ENCODE measurements around the gene PIK3CB. TPM values are rescaled to one million over a fixed set of nuclear protein-coding genes. Genes with fewer than 3 reads are reported as not detected.

Gene PIK3CB
- total and polyA plus RNA-seq, 2 experiments from 2014 or later = 14.3 to 23.0 TPM

DNA sequence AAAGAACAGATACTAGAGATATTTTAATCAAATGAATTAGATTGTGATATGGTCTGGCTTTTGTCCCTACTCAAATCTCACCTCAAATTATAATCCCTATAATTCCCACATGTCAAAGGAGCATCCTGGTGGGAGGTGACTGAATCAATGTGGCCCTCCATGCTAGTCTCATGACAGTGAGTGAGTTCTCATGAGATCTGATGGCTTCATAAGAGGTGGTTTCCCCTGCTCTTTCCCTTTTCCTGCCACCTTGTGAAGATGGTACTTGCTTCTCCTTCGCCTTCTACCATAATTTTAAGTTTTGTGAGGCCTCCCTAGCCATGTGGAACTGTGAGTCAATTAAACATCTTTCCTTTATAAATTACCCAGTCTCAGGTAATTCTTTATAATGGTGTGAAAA, 143.4 kb downstream of the PIK3CB start:
- WGBS (ENCODE audit: low lambda C conversion rate, missing lambda C conversion rate) = 100% methylated on average over 1 of the region's 1 CpG
- no peaks in the 10 kb centered on the region for H3K79me2 ChIP-seq
- H3K27ac ChIP-seq = no peak overlapping the region
- no peaks in the 10 kb centered on the region for H4K20me1 ChIP-seq (ENCODE audit: insufficient read depth, poor library complexity, severe bottlenecking)
- TF ChIP-seq EZH2 (IDR thresholded peaks at IDR 0.05; ENCODE audit: borderline replicate concordance) (no peak), EZH2phosphoT487 (IDR thresholded peaks at IDR 0.05; ENCODE audit: low read depth, severe bottlenecking, unreplicated experiment) (no peak)
- TF ChIP-seq, protein P1, sequence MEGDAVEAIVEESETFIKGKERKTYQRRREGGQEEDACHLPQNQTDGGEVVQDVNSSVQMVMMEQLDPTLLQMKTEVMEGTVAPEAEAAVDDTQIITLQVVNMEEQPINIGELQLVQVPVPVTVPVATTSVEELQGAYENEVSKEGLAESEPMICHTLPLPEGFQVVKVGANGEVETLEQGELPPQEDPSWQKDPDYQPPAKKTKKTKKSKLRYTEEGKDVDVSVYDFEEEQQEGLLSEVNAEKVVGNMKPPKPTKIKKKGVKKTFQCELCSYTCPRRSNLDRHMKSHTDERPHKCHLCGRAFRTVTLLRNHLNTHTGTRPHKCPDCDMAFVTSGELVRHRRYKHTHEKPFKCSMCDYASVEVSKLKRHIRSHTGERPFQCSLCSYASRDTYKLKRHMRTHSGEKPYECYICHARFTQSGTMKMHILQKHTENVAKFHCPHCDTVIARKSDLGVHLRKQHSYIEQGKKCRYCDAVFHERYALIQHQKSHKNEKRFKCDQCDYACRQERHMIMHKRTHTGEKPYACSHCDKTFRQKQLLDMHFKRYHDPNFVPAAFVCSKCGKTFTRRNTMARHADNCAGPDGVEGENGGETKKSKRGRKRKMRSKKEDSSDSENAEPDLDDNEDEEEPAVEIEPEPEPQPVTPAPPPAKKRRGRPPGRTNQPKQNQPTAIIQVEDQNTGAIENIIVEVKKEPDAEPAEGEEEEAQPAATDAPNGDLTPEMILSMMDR (IDR thresholded peaks at IDR 0.05; ENCODE audit: poor library complexity) = no peak
- no peak overlapping the region for H3K4me2 ChIP-seq
- no peak overlapping the region for H3K4me3 ChIP-seq
- no peak overlapping the region for H2AFZ ChIP-seq
- no peaks in the 10 kb centered on the region for H3K36me3 ChIP-seq (replicated peaks; ENCODE audit: insufficient read depth, low read depth)
- no peaks in the 10 kb centered on the region for H3K9me2 ChIP-seq (replicated peaks; ENCODE audit: insufficient read depth)
- H3K27me3 ChIP-seq = no peaks in the 10 kb centered on the region
- no peaks in the 10 kb centered on the region for H3K9me3 ChIP-seq (ENCODE audit: low read depth)
- H3K4me1 ChIP-seq (ENCODE audit: insufficient read depth) = peaks cover 12% of the 10 kb centered on the region
- DNase-seq (ENCODE audit: low spot score) = no peak

DNA sequence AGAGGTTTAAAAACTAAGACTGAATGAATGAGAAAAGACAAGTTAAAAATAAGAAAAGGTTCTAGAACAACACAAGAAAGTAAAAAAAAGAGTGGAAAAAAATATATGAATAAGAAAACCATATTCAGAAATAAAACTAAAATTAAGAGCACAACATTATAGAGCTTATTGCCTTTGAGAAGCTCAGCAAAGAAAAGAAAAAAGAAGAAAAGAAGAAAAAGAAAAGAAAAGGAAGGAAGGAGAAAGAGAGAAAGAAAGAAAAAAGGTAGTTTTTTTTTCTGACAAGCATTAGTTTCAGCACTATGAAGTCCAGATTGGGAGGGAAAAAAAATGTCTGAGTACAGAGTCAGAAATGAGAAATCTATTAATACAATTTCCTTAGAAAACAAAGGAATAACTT, 144.7 kb downstream of the PIK3CB start:
- Histone ChIP-seq H3K27me3 (no peaks in the 10 kb centered on the region), H3K4me1 (ENCODE audit: insufficient read depth) (peaks cover 15% of the 10 kb centered on the region), H3K79me2 (no peaks in the 10 kb centered on the region), H3K9me3 (ENCODE audit: low read depth) (no peaks in the 10 kb centered on the region), H4K20me1 (ENCODE audit: insufficient read depth, poor library complexity, severe bottlenecking) (no peaks in the 10 kb centered on the region), H3K36me3 (replicated peaks; ENCODE audit: insufficient read depth, low read depth) (no peaks in the 10 kb centered on the region), H3K4me2 (no peak overlapping the region), H3K4me3 (no peak overlapping the region), H2AFZ (no peak overlapping the region), H3K27ac (no peak overlapping the region), H3K9me2 (replicated peaks; ENCODE audit: insufficient read depth) (no peaks in the 10 kb centered on the region)
- DNase-seq (ENCODE audit: low spot score) = no peak
- TF ChIP-seq, protein P1 (IDR thresholded peaks at IDR 0.05; ENCODE audit: poor library complexity) = no peak
- TF ChIP-seq EZH2 (IDR thresholded peaks at IDR 0.05; ENCODE audit: borderline replicate concordance) = no peak
- TF ChIP-seq EZH2phosphoT487 (IDR thresholded peaks at IDR 0.05; ENCODE audit: low read depth, severe bottlenecking, unreplicated experiment) = no peak

DNA sequence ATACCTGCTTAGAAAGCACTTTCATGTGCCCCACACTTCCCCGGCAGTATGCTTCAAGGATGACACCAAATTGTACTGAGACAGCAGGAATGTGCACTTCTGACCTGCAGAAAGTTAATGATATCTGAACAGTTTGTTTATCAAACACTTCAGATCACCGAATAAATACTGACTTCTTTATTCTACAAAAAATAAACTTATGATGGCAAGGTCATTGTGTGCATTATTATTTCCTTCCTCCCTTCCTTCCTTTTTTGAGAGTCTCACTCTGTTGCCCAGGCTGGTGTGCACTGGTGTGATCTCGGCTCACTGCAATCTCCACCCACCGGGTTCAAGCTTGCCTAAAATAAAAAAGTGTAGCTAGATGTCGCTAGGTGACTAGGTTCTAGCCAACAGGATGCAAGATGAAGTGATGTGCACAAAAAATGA, 145.8 kb downstream of the PIK3CB start:
- 62% methylated on average over 5 of the region's 5 CpGs for WGBS (ENCODE audit: low lambda C conversion rate, missing lambda C conversion rate)
- Histone ChIP-seq H3K9me2 (replicated peaks; ENCODE audit: insufficient read depth) (no peaks in the 10 kb centered on the region), H4K20me1 (ENCODE audit: insufficient read depth, poor library complexity, severe bottlenecking) (no peaks in the 10 kb centered on the region), H3K4me3 (no peak overlapping the region), H2AFZ (no peak overlapping the region), H3K36me3 (replicated peaks; ENCODE audit: insufficient read depth, low read depth) (no peaks in the 10 kb centered on the region), H3K27ac (no peak overlapping the region), H3K9me3 (ENCODE audit: low read depth) (no peaks in the 10 kb centered on the region), H3K4me2 (no peak overlapping the region), H3K4me1 (ENCODE audit: insufficient read depth) (peaks cover 7% of the 10 kb centered on the region), H3K27me3 (no peaks in the 10 kb centered on the region), H3K79me2 (no peaks in the 10 kb centered on the region)
- TF ChIP-seq EZH2 (IDR thresholded peaks at IDR 0.05; ENCODE audit: borderline replicate concordance) (no peak), EZH2phosphoT487 (IDR thresholded peaks at IDR 0.05; ENCODE audit: low read depth, severe bottlenecking, unreplicated experiment) (no peak)
- TF ChIP-seq, protein P1 (IDR thresholded peaks at IDR 0.05; ENCODE audit: poor library complexity) = no peak
- DNase-seq (ENCODE audit: low spot score) = no peak

DNA sequence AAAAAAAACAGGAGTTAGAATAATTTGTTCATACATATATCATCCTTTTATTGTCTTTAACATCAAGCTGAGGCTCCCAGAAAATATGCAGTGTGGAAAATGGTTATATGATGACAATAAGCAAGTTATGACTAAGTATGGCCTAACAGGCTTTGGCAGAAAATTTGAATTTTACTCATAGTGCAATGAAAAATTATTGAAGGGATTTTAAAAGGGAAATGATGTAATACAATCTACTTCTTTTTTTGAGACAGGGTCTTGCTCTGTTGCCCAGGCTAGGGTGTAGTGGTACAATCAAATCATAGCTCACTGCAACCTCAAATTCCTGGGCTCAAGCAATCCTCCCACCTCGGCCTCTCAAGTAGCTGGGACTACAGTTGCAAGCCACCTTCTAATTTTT, 147.5 kb downstream of the PIK3CB start:
- no peaks in the 10 kb centered on the region for H3K79me2 ChIP-seq
- no peaks in the 10 kb centered on the region for H3K27me3 ChIP-seq
- no peak for DNase-seq (ENCODE audit: low spot score)
- no peaks in the 10 kb centered on the region for H4K20me1 ChIP-seq (ENCODE audit: insufficient read depth, poor library complexity, severe bottlenecking)
- H3K9me3 ChIP-seq (ENCODE audit: low read depth) = no peaks in the 10 kb centered on the region
- peaks cover 7% of the 10 kb centered on the region for H3K4me1 ChIP-seq (ENCODE audit: insufficient read depth)
- H3K4me2 ChIP-seq = no peak overlapping the region
- H3K27ac ChIP-seq = peak overlapping the region; percentile 3
- 88% methylated on average over 1 of the region's 1 CpG for WGBS (ENCODE audit: low lambda C conversion rate, missing lambda C conversion rate)
- no peaks in the 10 kb centered on the region for H3K9me2 ChIP-seq (replicated peaks; ENCODE audit: insufficient read depth)
- TF ChIP-seq EZH2 (IDR thresholded peaks at IDR 0.05; ENCODE audit: borderline replicate concordance) = no peak
- TF ChIP-seq, protein P1 (IDR thresholded peaks at IDR 0.05; ENCODE audit: poor library complexity) = no peak
- no peak for TF ChIP-seq EZH2phosphoT487 (IDR thresholded peaks at IDR 0.05; ENCODE audit: low read depth, severe bottlenecking, unreplicated experiment)
- no peaks in the 10 kb centered on the region for H3K36me3 ChIP-seq (replicated peaks; ENCODE audit: insufficient read depth, low read depth)
- no peak overlapping the region for H2AFZ ChIP-seq
- H3K4me3 ChIP-seq = no peak overlapping the region

All from hepatocyte (in vitro differentiated cells).